GM12801 (cell line): ENCODE measurements around the gene LTB.

Experiments
- CTCF ChIP-seq: IDR thresholded peaks from one replicate; pipeline ENCODE4 v1.5.1; 2011; ENCODE audit warnings: control low read depth; ENCODE audit not compliant: insufficient read length; ENCODE audit errors: extremely low read depth

Gene LTB

DNA sequence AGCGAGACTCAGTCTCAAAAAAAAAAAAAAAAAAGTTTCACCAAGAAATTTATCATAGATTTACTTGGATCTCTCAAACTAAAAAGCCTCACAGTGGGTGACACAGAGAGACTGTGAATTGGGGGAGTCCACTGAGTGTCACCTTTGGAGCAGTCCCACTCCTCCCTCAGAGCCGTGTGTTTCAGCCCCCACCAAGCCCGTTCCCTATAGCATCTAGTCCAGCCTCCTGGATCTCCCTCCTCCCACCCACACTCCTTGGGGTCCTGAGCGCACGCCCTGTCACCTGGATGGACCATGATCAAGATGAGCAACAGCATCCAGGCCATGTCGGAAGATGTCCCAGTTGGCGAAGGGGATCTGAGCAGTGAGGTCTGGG, 10.2 kb upstream of the LTB start:
- TF ChIP-seq CTCF, result no peak

GRCh38 chr6:31588871-31589650, 6.8 kb upstream of the LTB start:
- TF ChIP-seq CTCF, result no peak

DNA sequence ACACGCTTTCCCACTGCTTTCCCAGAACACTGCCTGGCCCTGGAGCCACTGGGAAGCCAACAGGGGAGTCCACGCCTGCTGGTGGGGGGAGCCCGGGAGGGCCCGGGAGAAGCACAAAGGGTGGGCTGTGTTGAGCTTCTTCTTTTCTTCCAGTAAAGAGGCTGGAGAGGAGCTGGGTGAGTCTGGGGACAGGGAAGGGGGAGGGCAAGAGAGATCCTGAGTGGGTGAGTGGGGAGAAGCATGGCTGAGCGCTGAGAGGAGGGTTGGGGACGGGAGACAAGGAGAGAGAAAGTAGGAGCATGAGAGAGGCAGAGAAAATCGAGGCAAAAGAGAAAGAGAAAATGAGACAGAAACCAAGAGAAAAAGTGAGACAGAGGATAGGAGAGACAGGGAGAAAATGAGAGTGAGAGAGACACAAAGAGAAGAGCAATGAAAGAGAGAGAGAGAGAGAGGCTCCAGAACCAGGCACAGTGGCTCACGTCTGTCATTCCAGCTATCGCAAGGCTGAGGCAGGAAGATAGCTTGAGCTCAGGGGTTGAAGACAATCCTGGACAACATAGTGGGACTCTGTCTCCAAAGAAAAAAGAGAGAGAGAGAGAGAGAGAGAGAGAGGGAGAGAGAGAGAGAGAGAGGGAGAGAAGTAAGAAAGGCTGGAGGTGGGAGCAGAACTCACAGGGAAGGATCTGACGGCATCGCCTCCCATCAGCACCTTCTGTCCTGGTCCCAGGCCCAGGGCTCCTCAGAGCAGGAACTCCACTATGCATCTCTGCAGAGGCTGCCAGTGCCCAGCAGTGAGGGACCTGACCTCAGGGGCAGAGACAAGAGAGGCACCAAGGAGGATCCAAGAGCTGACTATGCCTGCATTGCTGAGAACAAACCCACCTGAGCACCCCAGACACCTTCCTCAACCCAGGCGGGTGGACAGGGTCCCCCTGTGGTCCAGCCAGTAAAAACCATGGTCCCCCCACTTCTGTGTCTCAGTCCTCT, 5.9 kb upstream of the LTB start:
- TF ChIP-seq CTCF, result no peak

DNA sequence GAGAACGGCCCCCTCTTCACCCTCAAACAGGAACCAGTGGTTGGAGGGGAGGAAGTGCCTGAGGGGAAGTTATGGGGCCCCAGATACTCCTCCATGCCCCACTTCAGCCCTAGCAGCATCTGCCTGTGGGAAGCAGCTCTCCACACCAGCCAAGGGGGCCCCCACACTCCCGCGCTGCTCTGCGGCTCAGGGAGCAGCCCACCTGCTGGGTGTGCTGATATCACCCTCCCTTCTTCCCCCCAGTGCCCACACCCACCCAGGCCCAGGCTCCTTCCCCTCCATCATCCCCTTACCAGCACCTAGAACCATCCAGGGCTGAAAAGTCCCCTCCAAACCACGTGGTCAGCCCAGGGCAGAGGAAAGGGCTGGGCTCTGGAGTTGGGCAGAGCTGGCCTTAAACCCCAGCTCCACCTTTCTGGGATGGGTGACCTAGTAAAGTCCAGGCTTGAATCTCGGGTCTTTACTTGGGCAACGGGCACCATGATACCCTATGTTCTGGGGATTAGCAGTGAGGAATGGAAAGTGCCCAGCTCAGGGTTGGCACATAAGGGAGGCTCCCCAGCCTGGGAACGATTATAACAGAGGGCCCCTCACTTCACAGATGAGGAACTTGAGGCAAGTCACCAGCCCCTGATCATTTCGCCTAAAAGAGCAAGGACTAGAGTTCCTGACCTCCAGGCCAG, 4.5 kb upstream of the LTB start:
- TF ChIP-seq CTCF, result no peak

- no peak for TF ChIP-seq CTCF
These were observed 3.8 kb upstream of the LTB start, which contains the start of gene LST1 for GRCh38 chr6:31586008-31586407. Gene LST1, plus strand, starts transcription at chr6:31586277. Its CDS starts 1,023 bp downstream, at chr6:31587300.

- TF ChIP-seq CTCF, result no peak
These were observed 3.3 kb upstream of the LTB start for GRCh38 chr6:31585491-31585890.
